Fibroblast of gingiva (primary cell): ENCODE data around the gene GFPT2.

Source experiments
- DNase-seq: peaks from one replicate; pipeline ENCODE4 v3.0.0-alpha.2; 2011; ENCODE audit warnings: low read depth

GFPT2 gene

GRCh38 chr5:180350711-180351465 is 2.2 kb downstream of the GFPT2 start:
- DNase-seq, result no peak

GRCh38 chr5:180350296-180350695 is 2.8 kb downstream of the GFPT2 start:
- no peak for DNase-seq

GRCh38 chr5:180349391-180349790 is 3.7 kb downstream of the GFPT2 start:
- no peak for DNase-seq

GRCh38 chr5:180348336-180348735 is 4.8 kb downstream of the GFPT2 start:
- DNase-seq, result no peak

- no peak for DNase-seq
Observed at GRCh38 chr5:180347702-180348101, 5.4 kb downstream of the GFPT2 start.

GRCh38 chr5:180346358-180346757 is 6.8 kb downstream of the GFPT2 start:
- DNase-seq, result no peak

- no peak for DNase-seq
Observed at GRCh38 chr5:180345781-180346180, 7.4 kb downstream of the GFPT2 start.

GRCh38 chr5:180345186-180345585 is 8.0 kb downstream of the GFPT2 start:
- no peak for DNase-seq

GRCh38 chr5:180344696-180344999 is 8.5 kb downstream of the GFPT2 start:
- no peak for DNase-seq

GRCh38 chr5:180343831-180344695 is 9.1 kb downstream of the GFPT2 start:
- DNase-seq, result peak; percentile 65

- peak; percentile 85 for DNase-seq
Observed at GRCh38 chr5:180343110-180343830, 9.9 kb downstream of the GFPT2 start.

GRCh38 chr5:180341595-180341994 is 11.5 kb downstream of the GFPT2 start:
- DNase-seq, result no peak

- no peak for DNase-seq
Observed at GRCh38 chr5:180340856-180341255, 12.3 kb downstream of the GFPT2 start.

- peak; percentile 77 for DNase-seq
Observed at GRCh38 chr5:180339583-180340183, 13.5 kb downstream of the GFPT2 start.

GRCh38 chr5:180338001-180338707 is 15.0 kb downstream of the GFPT2 start:
- peak; percentile 35 for DNase-seq

GRCh38 chr5:180336234-180337020 is 16.7 kb downstream of the GFPT2 start:
- no peak for DNase-seq

GRCh38 chr5:180335614-180336233 is 17.4 kb downstream of the GFPT2 start:
- DNase-seq, result no peak

- no peak for DNase-seq
Observed at GRCh38 chr5:180334751-180335613, 18.2 kb downstream of the GFPT2 start.

GRCh38 chr5:180334176-180334575 is 19.0 kb downstream of the GFPT2 start:
- DNase-seq, result no peak
